Measurements from ENCODE around the gene KIF13A.
A peak's percentile ranks its signal among the peaks of the same experiment; 100 is the strongest.
"Not testable (repeated sequence)": the region's sequence is repeated elsewhere in the genome, so short reads cannot be mapped to it uniquely, and the experiment has no call there.

The KIF13A gene

DNA sequence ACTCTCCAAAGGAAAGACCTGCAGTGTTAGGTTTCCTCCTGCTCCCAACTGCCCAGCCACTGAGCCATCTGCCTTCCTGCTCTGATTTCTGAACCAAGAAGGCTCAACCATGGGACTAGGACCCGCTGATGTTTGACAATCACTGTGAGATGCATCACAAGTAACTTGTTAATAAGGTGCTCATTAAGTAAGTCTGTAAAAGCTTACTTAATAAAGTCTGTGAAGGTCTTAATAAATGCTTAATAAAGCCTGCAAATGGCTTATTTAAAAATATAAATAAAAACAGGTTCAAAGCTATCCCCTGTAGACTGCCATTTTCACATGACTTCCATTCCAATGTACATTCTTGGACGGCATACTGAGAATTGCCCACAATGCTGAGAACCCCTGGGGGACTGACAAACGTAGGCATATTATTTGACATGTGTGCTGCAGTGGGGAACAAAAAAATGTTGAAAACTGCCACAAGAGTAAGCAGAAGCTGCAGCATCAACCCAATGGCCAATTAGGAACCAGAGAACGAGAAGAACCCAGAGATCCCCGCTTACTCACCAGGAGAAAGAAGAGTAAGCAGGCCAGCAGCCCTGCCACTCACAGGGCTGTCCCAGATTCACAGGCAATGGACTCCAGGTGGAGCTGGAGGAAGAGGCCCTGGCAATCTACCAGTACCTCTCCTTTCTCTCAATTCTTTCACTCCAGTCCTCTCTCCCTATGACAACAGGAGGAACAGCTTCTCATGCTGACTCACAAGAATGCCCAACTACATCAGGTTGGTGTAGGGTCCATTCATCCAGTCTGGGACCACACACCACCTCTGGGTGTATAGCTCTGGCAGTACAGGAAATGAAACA, 19.5 kb downstream of the KIF13A start:
- DNase-seq: no peak

DNA sequence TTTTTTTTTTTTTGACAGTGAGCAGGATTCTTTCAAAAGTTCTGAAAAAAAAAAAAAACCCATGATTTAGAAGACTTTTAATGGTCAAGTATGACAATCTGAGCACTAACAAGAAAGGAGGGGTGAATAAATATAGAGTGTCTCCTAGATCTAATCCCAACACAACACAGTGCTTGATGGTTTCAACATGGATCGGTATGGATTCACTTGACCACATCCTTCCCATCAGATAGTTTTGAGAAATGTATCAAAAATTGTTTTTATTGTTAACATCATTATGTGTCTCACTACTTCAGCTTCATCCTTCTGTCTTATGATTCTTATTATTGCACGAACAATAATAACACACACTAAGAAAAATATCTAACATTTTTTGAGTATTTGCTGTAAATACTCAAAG, 21.0 kb downstream of the KIF13A start:
- DNase-seq: no peak

DNA sequence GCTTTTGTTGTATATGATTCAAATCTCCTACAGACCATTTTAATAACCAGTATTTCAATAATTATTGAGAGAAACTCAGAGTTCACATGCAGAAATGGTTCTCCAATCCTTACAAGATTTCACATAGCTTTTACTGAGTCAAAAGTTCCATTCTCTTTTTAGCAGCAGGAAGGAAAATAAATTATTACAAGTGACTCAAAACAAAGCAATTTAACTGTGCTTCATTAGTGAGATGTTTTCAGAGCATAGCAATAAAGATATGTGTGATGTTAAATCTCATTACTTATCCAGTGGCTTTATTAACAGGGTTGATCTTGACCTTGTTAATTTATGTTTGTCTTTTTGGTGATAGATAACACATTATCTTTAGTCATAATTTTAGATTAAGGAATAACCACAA, 22.0 kb downstream of the KIF13A start:
- DNase-seq: no peak

DNA sequence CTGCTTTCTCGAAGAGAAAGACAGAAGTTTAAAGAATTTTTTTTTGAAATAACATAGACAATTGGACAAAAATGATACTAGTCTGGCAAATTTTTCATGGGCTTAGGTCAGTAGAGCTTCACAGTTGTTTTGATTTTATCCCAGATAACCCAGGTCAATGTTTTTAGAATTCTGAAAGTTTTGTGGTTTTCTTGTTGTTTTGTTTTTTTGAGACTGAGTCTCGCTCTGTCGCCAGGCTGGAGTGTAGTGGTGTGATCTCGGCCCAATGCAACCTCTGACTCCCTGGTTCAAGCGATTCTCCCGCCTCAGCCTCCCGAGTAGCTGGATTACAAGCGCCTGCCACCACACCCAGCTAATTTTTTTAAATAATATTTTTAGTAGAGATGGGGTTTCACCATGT, 22.8 kb downstream of the KIF13A start:
- DNase-seq: no peak

DNA sequence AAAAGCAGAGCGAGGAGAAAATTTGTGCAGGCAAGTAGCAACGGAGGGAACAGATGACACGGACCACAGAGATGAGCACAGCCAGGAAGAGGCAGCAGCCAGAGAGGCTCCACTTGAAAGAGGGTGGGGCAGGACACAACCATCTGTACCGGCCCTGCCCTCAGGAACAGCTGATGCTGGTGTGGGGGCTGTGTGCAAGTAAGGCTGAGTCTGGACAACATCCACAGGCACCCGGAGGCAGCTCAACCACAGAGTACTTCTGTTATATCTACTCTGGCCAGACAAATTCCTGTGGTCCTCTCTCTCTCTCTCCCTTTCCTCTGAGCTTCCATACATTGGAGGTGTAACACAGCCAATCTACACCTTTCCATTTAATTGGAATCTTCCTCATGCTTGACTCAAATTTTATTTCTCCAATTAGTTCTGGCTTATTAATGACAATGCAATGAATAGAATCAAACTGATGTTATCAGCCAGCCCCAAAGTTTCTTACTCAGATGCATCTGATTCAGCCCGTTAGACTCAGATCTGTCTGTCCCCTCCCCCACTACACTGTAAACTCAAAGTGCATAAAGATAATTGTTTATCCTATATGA, 24.9 kb downstream of the KIF13A start:
- DNase-seq: no peak

DNA sequence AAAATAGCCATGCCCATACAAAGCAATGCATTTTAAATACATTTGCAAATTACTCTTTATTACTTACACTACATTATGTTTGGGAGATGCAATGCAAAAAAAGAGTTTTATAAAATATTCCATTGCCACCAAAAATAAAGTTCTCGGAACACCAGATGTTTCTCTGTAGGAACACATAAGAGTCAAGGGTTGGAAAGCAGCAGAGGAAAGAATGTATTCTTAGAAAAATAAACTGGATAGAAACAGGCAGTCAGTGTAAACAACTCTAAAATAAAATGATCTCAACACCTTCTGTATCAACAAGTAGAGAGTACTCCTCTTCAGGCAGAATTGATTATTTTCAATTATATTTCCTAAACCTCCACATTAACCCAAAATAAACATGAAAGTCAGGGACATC, 28.1 kb downstream of the KIF13A start:
- no peak for DNase-seq

DNA sequence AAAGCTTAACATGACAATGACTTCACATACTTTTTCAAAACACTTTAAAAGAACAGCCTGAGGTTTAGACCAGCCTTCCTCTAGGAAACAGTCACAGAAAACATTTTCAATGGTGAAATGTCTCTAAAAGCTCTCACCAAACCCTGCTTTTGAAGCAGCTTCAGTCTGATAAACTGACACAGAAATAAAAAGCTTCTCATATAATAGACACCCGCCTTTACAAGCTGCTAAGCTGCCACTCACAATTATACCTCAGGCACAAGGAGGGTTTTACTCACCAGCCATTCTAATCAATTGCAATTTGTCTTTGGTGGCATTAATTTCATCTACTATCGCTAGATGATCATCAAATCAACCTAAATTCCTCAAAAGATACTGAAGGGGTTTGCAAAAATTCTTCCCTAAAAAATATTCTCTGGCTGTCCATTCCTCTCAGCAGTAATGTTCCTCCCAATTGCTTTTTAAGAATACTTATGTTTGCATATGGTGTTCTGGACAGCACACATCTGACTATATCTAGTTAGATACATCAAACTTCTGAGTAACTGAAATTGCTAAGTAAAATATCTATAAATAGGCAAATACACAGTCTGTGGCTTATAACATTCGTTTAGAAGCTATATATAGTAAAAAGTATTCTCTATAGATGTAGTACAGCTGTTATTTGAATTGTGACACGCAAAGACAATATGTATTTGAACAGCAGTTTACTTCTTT, 29.4 kb downstream of the KIF13A start:
- DNase-seq: no peak

DNA sequence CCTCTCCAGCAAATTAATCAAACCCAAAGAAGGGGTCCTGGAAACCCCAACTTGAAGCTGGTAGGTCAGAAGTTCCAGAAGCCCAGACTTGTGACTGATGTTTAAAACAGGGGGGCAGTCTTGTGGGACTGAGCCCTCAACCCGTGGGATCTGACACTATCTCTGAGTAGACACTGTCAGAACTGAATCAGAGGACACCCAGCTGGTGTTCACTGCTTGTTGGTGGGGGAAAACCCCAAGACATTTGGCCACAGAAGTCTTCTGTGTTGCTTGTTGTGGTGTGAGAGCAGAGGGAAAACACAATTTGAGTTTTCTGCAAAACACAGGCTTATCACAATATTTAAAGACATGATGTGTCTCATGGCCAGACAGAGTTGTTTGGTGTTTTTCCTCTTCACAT, 29.9 kb downstream of the KIF13A start:
- no peak for DNase-seq

DNA sequence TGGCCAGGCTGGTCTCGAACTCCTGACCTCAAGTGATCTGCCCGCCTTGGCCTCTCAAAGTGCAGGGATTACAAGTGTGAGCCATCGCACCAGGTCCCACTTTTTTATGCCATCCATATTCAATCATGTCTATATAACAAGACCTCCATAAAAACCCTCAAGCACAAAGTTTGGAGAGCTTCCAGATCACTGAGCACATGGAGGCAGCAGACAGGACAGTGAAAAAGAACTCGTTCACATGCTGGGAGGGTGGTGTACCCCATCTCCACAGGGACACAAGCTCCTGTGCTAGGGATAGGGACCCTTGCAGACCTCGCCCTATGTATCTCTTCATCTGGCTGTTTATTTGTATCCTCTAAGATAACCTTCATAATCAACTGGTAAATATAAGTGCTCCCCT, 30.3 kb downstream of the KIF13A start:
- DNase-seq: no peak

DNA sequence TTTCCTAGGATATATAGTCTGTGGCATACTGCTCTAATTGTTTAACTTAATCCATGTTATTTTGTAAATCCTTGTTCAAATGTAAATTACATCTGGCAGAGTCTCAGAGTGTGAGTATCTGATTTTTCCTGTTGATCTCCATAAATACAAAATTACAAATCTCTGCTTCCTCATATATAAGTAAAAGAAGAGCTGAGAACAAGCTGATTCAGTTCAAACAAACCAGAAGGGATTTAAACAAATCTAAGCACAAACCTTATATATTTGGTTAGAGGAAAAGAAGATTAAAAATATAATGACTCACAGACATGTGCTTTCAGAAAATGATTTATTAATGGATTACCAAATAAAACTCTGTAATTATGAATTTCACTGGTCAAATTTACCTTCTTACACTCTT, 37.3 kb downstream of the KIF13A start:
- DNase-seq: no peak

DNA sequence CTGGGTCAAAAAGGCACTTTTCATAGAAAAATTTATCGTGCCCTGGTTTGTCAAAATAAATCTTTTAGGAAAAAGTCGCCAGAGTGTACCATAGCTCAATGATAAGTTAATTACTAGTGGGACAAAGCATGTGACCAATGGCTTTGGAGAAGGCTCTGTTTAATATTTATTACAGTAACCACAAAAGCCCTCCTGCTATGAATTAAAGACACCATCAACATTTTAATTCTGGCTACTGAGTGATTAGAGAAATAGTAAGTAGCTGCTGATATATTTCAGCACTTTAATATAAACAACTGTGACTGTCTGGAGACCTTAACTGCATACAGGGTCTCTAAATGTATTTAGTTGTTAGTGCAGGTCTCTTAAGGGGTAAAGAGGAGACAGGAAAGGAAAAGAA, 38.3 kb downstream of the KIF13A start:
- DNase-seq: no peak

DNA sequence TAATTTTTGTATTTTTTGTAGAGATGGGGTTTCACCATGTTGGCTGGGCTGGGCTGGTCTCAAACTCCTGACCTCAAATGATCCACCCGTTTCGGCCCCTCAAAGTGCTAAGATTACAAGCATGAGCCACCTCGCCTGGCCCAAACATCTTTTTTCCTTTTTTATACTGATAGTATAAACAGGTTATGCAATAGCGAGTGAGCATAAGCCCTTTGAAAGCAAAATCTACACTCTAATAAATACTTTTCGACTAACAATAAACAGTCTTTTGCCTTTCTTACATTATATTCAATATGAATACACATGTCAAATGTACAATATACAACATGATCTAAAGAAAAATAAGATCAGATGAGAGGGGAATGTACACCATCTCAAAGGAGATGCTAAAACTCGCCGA, 38.7 kb downstream of the KIF13A start:
- DNase-seq: no peak

DNA sequence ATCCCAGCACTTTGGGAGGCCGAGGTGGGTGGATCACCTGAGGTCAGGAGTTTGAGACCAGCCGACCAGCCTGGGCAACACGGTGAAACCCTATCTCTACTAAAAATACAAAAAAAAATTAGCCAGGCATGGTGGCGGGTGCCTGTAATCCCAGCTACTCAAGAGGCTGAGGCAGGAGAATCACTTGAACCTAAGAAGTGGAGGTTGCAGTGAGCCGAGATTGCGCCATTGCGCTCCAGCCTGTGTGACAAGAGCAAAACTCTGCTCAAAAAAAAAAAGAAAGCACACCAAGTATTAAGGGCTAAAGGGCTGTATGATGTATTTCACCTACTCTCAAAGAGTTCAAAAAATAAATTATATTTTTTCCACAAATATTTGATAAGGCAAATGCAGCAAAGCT, 39.9 kb downstream of the KIF13A start:
- not testable (repeated sequence) for DNase-seq

DNA sequence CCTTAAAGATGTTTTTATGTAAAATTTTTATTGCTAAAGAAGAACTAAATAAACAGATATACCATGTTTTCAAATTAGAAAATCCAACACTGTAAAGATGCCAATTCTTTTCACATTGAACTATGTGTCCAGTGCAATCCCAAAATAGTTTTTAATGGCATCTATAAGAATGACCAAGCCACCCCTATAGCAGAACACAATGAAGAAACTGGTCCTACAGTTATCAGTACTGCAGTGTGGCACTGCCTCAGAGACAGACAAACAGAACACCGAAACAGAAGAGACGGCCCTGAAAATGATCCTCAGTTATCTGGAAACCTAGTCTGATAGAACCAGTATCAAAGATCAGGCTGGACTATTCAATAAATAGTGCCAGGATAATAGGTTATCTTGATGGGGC, 41.9 kb downstream of the KIF13A start:
- no peak for DNase-seq

DNA sequence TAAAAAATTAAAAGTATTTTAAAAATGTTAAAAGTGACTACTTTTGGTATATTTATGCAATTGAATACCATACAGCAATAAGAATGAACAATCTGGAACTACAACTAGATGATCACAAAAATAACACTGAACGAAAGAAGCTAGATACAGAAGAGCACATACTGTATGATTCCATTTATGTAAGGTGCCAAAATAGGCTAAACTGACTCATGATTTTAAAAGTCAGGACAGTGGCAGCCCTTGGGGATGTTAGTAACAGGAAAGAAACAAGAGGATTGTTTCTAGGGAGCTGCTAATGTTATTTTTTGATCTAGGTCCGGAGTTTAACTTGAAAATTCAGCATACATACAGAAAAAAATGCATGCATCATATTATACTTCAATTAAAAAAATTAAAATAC, 42.3 kb downstream of the KIF13A start:
- no peak for DNase-seq

DNA sequence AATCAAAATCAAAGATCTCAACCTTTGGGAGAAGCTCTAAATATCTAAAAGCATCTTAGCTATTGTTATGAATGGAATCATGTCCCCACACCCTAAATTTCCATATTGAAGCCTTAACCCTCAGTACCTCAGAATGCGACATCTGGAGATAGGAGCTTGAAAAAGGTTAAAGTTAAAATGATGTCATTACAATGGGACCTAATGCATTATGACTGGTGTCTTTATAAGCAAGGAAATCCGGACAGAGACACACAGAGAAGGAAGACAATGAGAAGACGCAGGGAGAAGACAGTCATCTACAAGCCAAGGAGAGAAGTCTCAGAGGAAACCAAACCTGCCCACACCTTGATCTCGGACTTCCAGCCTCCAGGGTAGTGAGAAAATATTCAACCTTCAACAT, 46.1 kb downstream of the KIF13A start:
- no peak for DNase-seq

DNA sequence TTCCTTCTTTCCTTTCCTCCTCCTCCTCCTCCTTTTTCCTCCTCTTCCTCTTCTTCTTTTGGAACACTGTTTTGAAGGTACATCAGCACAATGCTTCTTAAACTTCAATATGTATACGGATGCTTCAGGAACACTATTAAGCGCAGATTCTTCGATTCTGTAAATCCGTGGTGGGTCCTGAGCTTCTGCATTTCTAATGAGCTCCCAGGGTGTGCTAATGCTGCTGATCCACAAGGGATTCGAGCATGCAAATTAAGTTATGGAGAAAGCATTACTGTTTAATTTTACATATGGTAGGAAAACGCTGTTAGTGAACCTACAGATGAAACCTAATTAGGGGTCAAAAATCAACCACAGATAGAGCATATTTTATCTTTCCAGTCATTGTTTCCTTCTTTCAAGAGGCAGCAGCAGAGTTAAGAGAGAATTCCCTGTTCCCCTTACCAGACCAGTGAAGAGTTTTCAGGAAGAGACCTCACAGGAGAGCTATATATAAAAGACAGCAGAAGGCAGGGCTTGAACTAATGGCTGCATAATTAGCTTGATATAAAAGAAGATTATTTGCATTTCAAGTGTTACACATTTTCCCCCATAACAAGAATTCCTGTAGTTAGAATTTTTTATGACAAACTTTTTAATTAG, 47.2 kb downstream of the KIF13A start:
- DNase-seq: no peak

DNA sequence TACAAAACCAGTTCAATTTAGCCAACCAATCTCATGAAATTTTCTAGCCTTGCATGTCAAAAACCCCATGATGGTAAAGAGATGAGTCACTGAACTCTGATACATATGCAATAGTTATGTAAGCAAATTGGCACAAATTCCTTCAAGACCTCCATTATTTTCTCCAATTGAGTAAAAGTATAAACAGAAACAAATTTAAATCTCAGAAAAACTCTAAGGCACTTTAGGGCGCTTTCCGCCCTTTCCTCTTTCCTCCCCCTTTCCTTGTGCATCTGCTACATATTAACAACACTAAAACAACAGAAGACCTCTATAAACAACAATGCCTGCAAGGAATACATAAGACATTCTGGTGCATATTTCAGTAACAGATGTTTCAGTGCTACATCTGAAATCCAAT, 48.5 kb downstream of the KIF13A start:
- DNase-seq: no peak

DNA sequence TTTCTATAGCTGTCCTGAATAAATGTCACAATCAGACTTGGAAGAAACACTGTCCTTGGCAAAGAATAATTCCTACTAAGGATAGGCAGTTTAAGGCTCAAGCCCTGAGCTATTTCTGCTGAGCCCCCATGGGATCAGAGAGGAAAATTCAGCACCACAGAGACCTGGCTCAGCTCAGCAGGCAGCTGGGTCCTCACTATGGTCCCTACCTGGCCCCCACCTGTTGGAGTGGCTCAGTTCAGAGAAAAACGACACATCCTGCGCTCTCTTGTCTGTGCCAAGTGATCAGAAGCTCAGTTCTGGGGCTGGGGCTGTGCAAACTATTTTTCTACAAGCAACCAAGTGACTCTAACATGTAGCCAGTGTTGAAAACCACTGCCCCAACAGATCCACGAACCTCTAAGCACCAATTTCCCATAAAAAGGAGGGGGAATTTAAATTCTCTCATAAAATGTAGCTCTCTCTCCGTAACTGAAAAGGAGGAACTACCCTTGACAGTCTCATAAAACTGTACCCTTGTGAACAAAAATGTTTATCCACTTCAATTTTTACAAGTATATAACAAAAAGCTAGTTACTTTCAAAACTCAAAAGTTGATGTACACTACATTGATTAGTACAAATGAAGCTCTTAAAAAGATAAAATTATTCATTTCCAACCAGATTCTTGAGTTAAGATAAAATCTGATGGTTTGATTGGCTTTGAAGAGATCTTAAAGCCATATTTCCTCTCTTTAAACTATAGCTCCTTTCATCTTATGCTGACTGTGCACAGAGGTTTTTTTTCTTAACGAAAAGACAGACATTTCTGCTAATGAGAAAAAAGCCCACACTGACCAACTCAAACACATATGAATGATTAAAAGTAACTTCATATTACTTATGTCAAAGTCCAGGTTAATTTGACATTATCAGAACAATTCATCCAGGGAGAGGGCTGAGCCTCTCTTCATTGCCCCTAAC, 52.0 kb downstream of the KIF13A start:
- DNase-seq: no peak

DNA sequence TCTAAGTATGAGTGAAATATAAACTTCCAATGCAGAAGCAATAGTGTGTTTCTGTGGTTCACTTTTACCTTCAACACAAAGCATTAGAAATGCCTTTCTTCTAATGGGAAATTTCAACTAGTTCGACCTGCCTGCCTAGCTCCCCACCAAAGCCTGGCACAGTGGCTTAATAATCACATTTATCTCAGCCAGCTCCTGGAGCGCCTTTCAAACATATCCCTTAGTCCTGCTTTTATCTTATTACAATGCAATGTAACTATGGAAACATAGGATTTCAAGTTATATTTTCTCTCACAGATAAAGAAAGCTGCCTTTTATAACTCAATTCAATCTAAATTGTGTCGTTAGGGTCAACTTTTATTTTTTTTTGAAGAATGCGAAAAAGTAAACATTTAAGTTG, 53.7 kb downstream of the KIF13A start:
- DNase-seq: no peak

DNA sequence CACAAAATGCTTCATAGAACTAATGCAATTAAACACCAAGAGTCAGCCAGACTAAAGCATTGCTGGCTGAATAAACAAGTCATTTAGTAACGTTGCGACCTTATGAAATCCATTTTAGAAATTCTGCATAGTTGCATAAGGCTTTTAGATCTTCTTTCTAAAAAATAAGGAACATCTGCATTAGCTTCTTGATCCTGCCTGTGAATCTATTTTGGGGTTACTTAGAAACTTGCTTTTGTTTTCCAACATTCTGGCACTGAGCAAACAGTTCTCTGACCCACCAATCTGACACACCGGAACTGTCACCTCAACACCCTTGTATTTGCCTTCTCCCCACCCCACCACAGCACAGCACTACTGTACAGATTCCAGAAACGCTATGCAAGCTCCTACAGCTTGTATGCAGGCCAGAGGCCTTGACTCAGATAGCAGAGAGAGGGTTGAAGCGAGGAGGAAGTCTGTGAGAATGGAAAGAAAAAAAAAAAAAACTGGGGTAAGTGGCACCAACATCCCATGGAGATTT, 55.0 kb downstream of the KIF13A start:
- DNase-seq: peak in 1 of 2 donors; percentile 25

DNA sequence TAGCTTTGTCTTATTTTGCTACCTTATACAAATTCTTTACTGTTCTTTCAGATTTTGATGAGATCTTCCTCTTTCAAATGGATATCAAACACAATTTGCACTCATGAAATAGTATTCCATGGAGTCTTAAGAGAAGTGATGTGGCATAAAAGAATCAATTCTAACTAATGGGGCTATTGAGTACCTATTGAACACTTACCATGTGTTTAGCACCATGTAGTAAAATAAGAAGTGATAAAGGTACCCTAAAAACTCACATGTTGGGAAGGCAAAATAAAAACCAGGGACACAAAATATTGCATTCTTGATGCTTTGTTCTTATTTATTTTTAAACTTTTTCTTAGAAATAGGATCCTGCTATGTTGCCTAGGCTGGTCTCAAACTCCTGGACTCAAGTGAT, 56.2 kb downstream of the KIF13A start:
- no peak for DNase-seq
